HG02678 (cell line): ENCODE data around the gene PPP1R9A.

Source experiments
- ATAC-seq: cut with Tn5 transposase; IDR thresholded peaks from one replicate; pipeline ENCODE4 v1.9.1; 2021; ENCODE audit warnings: mild to moderate bottlenecking, moderate library complexity; ENCODE audit not compliant: unreplicated experiment

The PPP1R9A gene

GRCh38 chr7:95026421-95027072 is 119.2 kb downstream of the PPP1R9A start:
- no peak for ATAC-seq

GRCh38 chr7:95027234-95027872 is 120.0 kb downstream of the PPP1R9A start:
- no peak for ATAC-seq

GRCh38 chr7:95028683-95029082 is 121.3 kb downstream of the PPP1R9A start:
- no peak for ATAC-seq

- ATAC-seq = no peak
These were observed 127.9 kb downstream of the PPP1R9A start for GRCh38 chr7:95035295-95035694.

- ATAC-seq = no peak
These were observed 133.6 kb downstream of the PPP1R9A start for GRCh38 chr7:95041031-95041430.

GRCh38 chr7:95045236-95045923 is 138.0 kb downstream of the PPP1R9A start:
- no peak for ATAC-seq

- no peak for ATAC-seq
These were observed 139.3 kb downstream of the PPP1R9A start for GRCh38 chr7:95046494-95047240.

GRCh38 chr7:95047291-95047690 is 139.9 kb downstream of the PPP1R9A start:
- no peak for ATAC-seq

GRCh38 chr7:95052566-95053094 is 145.2 kb downstream of the PPP1R9A start:
- ATAC-seq = no peak

- no peak for ATAC-seq
These were observed 147.0 kb downstream of the PPP1R9A start for GRCh38 chr7:95054386-95054785.

GRCh38 chr7:95055295-95055694 is 147.9 kb downstream of the PPP1R9A start:
- ATAC-seq = no peak

- no peak for ATAC-seq
These were observed 148.8 kb downstream of the PPP1R9A start for GRCh38 chr7:95056107-95056739.

- ATAC-seq = no peak
These were observed 149.5 kb downstream of the PPP1R9A start for GRCh38 chr7:95056901-95057300.

GRCh38 chr7:95059842-95060313 is 152.5 kb downstream of the PPP1R9A start:
- ATAC-seq = no peak

GRCh38 chr7:95062901-95063300 is 155.5 kb downstream of the PPP1R9A start:
- ATAC-seq = no peak

- no peak for ATAC-seq
These were observed 159.5 kb downstream of the PPP1R9A start for GRCh38 chr7:95066737-95067530.

- no peak for ATAC-seq
These were observed 181.3 kb downstream of the PPP1R9A start for GRCh38 chr7:95088536-95089215.

- no peak for ATAC-seq
These were observed 182.3 kb downstream of the PPP1R9A start for GRCh38 chr7:95089414-95090315.
